Naive thymus-derived CD8-positive, alpha-beta T cell (primary cell): Measurements from ENCODE around the gene GPS1. TPM values are rescaled to one million over a fixed set of nuclear protein-coding genes. Genes with fewer than 3 reads are reported as not detected.

Source experiments
- ATAC-seq, 2 donors: fragments of 150-1000 bp; cut with Tn5 transposase in 1 of 2; sonication (Bioruptor Pico), chemical (Tn5 transposase) in 1 of 2; 1 replicate in 1 of 2; 2 replicates in 1 of 2; pipeline ENCODE4 v1.10.0; 2021; ENCODE audit warnings: mild to moderate bottlenecking in 2 of 2, moderate library complexity in 2 of 2
- POLR2A ChIA-PET: fragments of 350-600 bp; sonication (Branson Sonifier 250); formaldehyde crosslinking; loops from one replicate; lab custom pipeline; 2021; ENCODE audit warnings: antibody characterized with exemption; lab: Charles Lee
- DNase-seq, 10 donors: peaks; one replicate each; pipeline versions ENCODE4 v3.0.0 to v3.0.0-alpha.2; 2020 to 2022
- H3K27ac Mint-ChIP-seq, 10 donors: one replicate each; pipeline ENCODE4 v1.8.0; 2020 to 2022; ENCODE audit warnings: mild to moderate bottlenecking in 10 of 10, mixed read lengths in 10 of 10, moderate library complexity in 4 of 10, inconsistent platforms in 1 of 10
- H3K27me3 Mint-ChIP-seq, 5 donors: one replicate each; pipeline ENCODE4 v1.8.0; 2021 to 2022; ENCODE audit warnings: mixed read lengths in 5 of 5
- H3K36me3 Mint-ChIP-seq, 3 donors: one replicate each; pipeline ENCODE4 v1.8.0; 2020 to 2022; ENCODE audit warnings: mixed read lengths in 3 of 3, mild to moderate bottlenecking in 2 of 3, inconsistent platforms in 1 of 3
- H3K4me1 Mint-ChIP-seq, 4 donors: one replicate each; pipeline ENCODE4 v1.8.0; 2021 to 2022; ENCODE audit warnings: mixed read lengths in 4 of 4
- H3K4me3 Mint-ChIP-seq, 10 donors: one replicate each; pipeline ENCODE4 v1.8.0; 2020 to 2022; ENCODE audit warnings: mild to moderate bottlenecking in 10 of 10, mixed read lengths in 10 of 10, moderate library complexity in 6 of 10, inconsistent platforms in 1 of 10
- H3K9me3 Mint-ChIP-seq, 9 donors: one replicate each; pipeline ENCODE4 v1.8.0; 2020 to 2022; ENCODE audit warnings: mixed read lengths in 9 of 9, mild to moderate bottlenecking in 3 of 9, inconsistent platforms in 1 of 9, moderate library complexity in 1 of 9
- polyA plus RNA-seq, 3 donors: library from polyadenylated mRNA; unstranded; fragments of 300-500 nt; fragmentation: Illumina TruSeq; gene quantifications; one replicate each; pipeline ENCODE4 v1.2.3, GENCODE V29; 2021
- total RNA-seq, 8 experiments: library from RNA in 2 of 8; stranded (reverse) in 2 of 8; gene quantifications; one replicate each; pipeline ENCODE4 v1.2.3 and lab custom pipeline; 2021 to 2026

Gene GPS1
- total and polyA plus RNA-seq, 5 experiments from 2014 or later, result 88.2 to 140 (median 122) TPM

DNA sequence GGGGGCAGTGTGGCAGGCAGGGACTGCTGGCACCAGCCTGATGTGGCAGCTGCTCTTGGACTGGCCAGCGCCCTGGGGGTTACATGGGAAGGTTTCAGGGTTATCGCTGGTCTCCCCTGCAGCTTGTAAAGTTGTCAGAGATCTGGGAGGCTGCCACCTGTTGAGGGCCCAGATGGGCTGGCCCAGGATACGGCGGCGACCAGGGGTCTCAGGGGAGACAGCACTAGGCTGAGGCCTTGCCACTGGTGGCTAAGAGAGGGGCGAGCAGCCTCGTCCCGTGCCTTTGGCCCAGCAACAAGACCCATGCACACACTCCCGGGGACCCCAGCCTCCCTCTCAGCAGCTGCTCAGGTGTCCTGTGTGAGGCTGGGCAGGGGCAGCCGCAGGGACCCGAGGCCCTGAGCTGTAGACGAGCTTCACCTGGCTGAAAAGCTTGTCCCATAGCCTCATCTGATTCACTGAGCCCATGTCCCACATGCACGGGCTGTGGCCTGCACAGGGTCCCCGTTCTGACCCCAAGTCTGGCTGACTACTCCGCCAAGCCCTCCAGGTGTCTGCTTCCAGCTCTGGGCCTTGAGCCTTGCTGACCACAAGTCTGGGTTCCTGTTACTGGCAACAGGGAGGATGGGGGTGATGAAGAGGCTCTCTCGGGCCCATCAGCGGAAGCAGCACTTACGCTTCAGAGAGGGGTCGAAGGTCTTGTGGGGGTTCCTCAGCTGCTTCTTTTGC, 7.7 kb downstream of the GPS1 start:
- Mint-ChIP-seq H3K36me3 (peaks cover 0 to 25% (median 1%) of the 10 kb centered on the region in 3 donors), H3K27ac (peak overlapping the region in 1 of 10 donors; percentile 86), H3K9me3 (no peaks in the 10 kb centered on the region), H3K4me3 (no peak overlapping the region), H3K27me3 (no peaks in the 10 kb centered on the region), H3K4me1 (peaks cover 0 to 18% (median 6%) of the 10 kb centered on the region in 4 donors)
- POLR2A ChIA-PET, result no interaction called here
- ATAC-seq (no peak), DNase-seq (peak in 1 of 10 donors; percentile 46)

DNA sequence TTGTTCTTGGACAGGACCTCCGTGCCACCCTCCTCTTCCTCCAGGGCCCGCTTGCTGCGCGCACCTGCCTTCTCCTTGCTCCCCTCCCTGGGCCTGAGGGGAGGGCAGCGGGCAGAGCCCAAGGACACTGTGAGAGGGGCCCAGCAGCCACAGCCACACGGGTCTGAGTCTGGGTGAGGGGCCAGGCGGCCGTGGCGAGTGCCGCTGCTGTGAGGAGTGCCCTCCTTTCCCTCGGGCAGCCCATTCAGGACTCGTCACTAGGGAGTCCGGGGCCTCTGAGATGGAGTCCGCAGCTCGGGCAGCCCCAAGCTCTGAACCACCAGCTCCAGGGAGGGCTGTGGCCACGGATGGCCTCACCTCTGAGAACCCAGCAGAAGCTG, 8.3 kb downstream of the GPS1 start:
- DNase-seq, result no peak
- POLR2A ChIA-PET, result no interaction called here
- ATAC-seq, result no peak
- Mint-ChIP-seq H3K27ac (peak overlapping the region in 3 of 10 donors; percentile 34 to 86 (median 70)), H3K9me3 (no peaks in the 10 kb centered on the region), H3K36me3 (peaks cover 0 to 25% (median 1%) of the 10 kb centered on the region in 3 donors), H3K4me3 (no peak overlapping the region), H3K27me3 (no peaks in the 10 kb centered on the region), H3K4me1 (peaks cover 0 to 19% (median 6%) of the 10 kb centered on the region in 4 donors)

GRCh38 chr17:82060614-82061013, 8.9 kb downstream of the GPS1 start:
- Mint-ChIP-seq H3K4me1 (peaks cover 0 to 15% (median 6%) of the 10 kb centered on the region in 4 donors), H3K9me3 (no peaks in the 10 kb centered on the region), H3K36me3 (peaks cover 0 to 25% (median 1%) of the 10 kb centered on the region in 3 donors), H3K27ac (no peak overlapping the region), H3K27me3 (no peaks in the 10 kb centered on the region), H3K4me3 (no peak overlapping the region)
- ATAC-seq, result no peak
- POLR2A ChIA-PET, result no interaction called here
- DNase-seq, result no peak

DNA sequence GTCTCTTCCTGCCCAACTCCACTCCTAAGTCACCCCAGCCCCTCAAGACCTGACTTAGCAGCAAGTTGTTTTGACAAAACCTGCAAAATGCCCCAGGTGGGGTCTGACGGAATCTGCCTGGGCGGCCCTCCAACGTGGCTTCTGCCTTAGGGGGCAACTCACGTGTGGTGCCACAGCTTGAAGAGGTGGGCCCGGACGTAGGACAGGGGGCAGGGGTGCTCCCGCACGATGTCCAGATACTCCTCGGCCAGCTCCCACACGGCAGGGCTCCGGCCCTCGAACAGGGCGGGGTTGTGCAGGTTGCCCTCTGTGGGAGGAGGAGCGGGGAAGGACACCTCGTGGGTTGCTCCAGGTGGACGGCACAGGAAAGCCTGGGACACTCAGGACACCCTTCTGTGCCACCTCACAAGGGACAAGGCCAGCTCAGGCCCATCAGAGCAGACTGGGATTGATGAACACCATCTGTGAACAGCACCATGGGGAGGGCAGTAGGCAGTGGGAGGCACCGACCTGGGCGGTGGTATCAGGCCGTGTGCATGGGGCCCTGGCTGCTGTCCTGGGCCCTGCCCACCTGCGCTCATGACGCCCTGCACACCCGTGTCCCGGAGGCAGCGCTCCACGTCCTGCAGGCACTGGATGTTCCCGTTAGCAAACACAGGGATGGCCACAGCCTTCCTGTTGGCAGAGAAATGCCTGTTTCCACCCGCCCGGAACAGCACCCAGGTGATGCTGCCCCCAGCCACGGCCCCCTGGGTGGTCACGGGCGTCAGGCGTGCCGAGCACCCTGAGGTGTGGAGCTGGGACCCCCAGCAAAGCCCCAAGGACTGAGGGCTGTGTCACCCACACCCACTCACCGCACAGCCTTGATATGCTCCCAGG, 9.6 kb downstream of the GPS1 start:
- POLR2A ChIA-PET, result interaction anchor here (0.9 to 1.6 kb wide), 2 partner anchors 10 to 24 kb away, joined by 3 to 8 read pairs; partner anchors contain the start of genes DCXR, GPS1 and RFNG
- DNase-seq, result peak in 1 of 10 donors; percentile 58
- peaks cover 0 to 21% (median 1%) of the 10 kb centered on the region in 3 donors for H3K36me3 Mint-ChIP-seq

DNA sequence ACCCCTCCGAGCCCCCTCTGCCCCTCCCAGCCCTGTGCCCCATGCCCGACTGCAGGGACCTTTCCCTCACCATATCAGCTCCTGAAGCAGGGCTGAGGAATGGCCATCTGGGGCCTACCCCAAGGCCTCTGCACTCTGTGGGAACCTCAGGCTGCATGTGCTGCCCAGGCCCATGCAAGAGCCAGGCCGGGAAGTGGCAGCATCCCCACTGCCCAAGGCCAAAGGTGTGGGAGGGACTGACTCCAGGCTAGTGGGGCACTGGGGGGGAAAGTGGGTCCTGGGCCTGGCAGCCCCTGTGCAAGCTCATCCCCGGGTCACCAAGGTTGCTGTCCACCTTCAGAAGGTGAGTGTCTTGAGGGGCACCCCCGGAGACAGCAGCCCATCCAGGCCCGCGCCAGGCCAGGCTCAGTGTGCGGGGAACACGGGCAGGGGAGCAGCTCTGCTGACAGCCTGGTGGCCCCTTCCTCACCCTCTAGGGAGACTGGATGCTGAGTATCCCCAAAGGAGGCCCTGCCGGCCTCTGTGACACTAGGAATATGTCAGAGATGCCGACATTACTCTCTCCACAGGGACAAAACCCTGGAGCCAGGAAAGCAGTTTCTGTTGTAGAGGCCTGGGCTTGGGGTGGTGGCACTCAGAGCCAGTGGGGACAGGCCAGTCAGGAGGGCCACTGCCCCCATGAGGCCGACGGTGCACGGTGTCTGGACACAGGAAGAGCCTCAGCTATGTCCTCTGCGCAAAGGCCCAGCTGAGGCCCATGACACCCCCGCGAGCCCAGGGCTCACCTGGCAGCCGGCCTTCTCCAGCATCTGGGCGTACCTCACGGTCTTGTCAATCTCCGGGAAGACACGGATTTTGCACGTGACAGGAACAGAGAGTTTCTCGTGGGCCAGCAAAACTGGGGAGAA, 10.6 kb downstream of the GPS1 start:
- Mint-ChIP-seq H3K36me3 (peaks cover 0 to 18% (median 1%) of the 10 kb centered on the region in 3 donors), H3K4me1 (peaks cover 4 to 27% (median 12%) of the 10 kb centered on the region in 4 donors), H3K9me3 (no peaks in the 10 kb centered on the region), H3K27me3 (no peaks in the 10 kb centered on the region), H3K27ac (peak overlapping the region in 3 of 10 donors; percentile 2 to 60 (median 49)), H3K4me3 (peak overlapping the region in 3 of 10 donors; percentile 19 to 45 (median 37))
- POLR2A ChIA-PET, result interaction anchor here (0.9 to 1.6 kb wide), 2 partner anchors 11 to 25 kb away, joined by 3 to 8 read pairs; partner anchors contain the start of genes DCXR, GPS1 and RFNG
- DNase-seq (peak in 1 of 10 donors; percentile 56), ATAC-seq (no peak)

More for the DNA sequence above, 9.6 kb downstream of the GPS1 start:
- Mint-ChIP-seq H3K4me1 (peaks cover 4 to 18% (median 7%) of the 10 kb centered on the region in 4 donors), H3K27me3 (no peaks in the 10 kb centered on the region), H3K27ac (no peak overlapping the region), H3K4me3 (no peak overlapping the region), H3K9me3 (no peaks in the 10 kb centered on the region)
- ATAC-seq, result no peak

DNA sequence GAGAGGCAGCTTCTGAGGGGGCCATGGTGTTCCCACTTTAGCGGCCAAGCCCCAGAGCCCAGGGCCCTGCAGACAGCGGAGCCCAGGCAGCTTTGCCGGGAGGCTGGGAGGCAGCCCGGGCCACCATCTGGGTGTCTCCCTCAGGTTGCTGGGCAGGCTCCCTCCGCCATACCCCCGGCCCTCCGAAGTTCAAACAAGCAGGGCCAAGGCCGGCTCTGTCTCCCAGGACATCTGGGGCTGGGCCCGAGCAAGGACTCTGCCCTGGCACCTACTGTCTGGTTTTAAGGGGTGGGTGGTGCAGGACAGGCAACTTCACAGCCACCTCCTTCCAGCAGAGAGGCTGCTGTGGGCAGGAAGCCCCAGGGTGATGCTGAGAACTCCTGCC, 11.3 kb downstream of the GPS1 start:
- Mint-ChIP-seq H3K4me3 (peak overlapping the region in 1 of 10 donors; percentile 66), H3K4me1 (peaks cover under 1 to 29% (median 12%) of the 10 kb centered on the region in 4 donors), H3K27ac (no peak overlapping the region), H3K36me3 (peaks cover 0 to 14% (median 1%) of the 10 kb centered on the region in 3 donors), H3K9me3 (no peaks in the 10 kb centered on the region), H3K27me3 (no peaks in the 10 kb centered on the region)
- DNase-seq (peak in 1 of 10 donors; percentile 60), ATAC-seq (no peak)
- POLR2A ChIA-PET, result interaction anchor here (1.6 kb wide), 1 partner anchor 12 kb away, joined by 8 read pairs; the partner anchor contains the start of genes GPS1 and RFNG

DNA sequence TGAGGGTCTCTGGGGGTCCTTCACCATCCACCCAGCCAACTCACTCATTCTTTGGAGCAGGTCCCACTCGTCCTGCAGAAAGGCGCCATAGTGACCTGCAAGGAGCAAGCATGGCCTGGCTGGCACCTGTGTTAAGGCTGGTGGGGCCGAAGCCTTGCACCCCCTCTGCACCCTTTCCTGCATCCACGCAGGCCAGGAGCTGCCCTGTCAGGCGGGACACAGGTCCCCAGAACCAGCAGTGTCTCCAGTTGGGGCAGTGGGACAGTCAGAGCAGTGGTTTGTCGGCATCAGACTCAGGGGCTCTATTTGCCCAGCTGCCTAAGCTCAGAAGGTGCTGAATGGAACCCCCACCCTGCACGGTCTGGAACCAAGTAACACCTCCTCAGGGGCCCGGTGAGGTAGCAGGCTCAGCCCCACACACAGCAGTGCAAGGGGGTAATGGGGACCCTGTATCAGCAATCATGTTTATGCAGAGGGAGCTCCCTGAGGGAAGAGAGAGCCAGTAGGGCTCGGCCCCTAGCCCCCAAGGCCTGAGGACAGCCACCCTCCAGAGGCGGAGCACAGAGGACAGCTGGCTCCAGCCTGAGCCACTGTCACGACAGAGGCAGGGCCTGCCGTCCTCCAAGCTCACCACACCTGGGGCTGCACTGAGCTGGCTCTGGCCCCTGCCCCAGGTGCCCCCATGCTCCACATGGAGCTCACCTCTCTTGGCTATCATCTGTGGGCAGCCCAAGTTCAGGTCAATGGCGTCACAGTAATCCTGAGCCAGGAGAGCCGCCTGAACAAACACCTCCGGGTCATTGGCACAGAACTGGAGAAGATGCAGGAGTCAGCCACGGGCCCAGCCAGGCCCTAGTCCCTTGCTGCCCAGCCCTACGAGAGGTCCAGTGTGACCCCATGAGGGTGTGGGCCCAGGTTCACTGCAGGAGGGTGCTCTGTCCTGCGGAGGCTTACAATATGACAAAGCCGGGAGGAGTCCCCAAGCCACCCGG, 12.0 kb downstream of the GPS1 start:
- no peaks in the 10 kb centered on the region for H3K27me3 Mint-ChIP-seq

DNA sequence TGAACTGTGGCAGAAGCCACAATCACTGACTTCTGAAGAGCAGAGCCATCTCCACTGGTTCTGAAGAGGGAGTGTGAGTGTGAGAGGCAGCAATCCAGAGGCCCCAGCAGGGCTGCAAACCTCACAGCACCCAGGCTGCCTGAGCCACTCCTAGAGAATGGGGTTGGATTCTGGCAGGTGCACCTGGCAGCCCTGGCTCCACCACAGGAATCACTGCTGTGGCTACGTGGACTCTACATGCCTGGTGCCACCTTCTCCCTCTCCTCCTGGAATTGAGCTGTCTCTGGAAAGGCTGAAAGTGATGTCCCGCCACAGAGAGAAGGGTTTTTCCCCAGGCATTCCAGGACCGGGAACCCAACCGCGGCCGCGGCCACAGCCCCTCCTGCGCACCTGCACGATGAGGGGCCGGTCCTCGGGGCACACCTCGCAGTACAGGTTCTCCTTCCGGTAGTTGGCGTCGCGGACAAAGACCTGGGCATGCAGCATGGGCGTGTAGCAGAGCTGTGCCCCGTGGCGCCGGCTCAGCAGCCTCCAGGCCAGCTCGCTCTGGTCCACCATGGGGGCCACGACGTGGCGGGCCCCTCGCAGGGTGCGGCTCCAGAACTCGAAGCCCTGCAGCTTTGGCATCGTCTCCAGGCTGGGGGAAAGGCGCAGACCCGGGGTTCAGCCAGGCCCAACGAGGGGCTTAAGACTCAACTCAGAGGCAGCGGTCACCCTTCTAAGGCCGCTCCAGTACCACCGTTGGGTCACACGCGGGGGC, 12.9 kb downstream of the GPS1 start:
- POLR2A ChIA-PET, result interaction anchor here (1.1 to 4.5 kb wide), 10 partner anchors 8 to 231 kb away, joined by 3 to 38 read pairs (median 6); partner anchors contain the start of genes CENPX, DCXR, FASN and GPS1
- Mint-ChIP-seq H3K4me1 (peaks cover 0 to 29% (median 12%) of the 10 kb centered on the region in 4 donors), H3K27me3 (no peaks in the 10 kb centered on the region), H3K27ac (peak overlapping the region in 9 of 10 donors; percentile 37 to 87 (median 63)), H3K4me3 (peak overlapping the region; percentile 41 to 83 (median 66)), H3K9me3 (no peaks in the 10 kb centered on the region), H3K36me3 (peaks cover 0 to 8% (median 1%) of the 10 kb centered on the region in 3 donors)
- DNase-seq (no peak), ATAC-seq (no peak)

More for the DNA sequence above, 12.0 kb downstream of the GPS1 start:
- peak overlapping the region; percentile 41 to 83 (median 66) for H3K4me3 Mint-ChIP-seq
- peaks cover 0 to 9% (median 1%) of the 10 kb centered on the region in 3 donors for H3K36me3 Mint-ChIP-seq
- peaks cover 0 to 29% (median 12%) of the 10 kb centered on the region in 4 donors for H3K4me1 Mint-ChIP-seq
- H3K9me3 Mint-ChIP-seq, result no peaks in the 10 kb centered on the region
- POLR2A ChIA-PET, result interaction anchor here (2.7 to 4.5 kb wide), 2 partner anchors 8 to 12 kb away, joined by 15 to 38 read pairs; partner anchors contain the start of genes GPS1 and RFNG
- ATAC-seq, result no peak
- H3K27ac Mint-ChIP-seq, result peak overlapping the region in 9 of 10 donors; percentile 32 to 87 (median 58)
- peak in 1 of 10 donors; percentile 50 for DNase-seq

- Mint-ChIP-seq H3K36me3 (peaks cover 0 to 4% (median under 1%) of the 10 kb centered on the region in 3 donors), H3K9me3 (no peaks in the 10 kb centered on the region), H3K4me3 (peak overlapping the region; percentile 41 to 83 (median 66)), H3K27ac (peak overlapping the region in 6 of 10 donors; percentile 41 to 83 (median 62)), H3K4me1 (peaks cover 0 to 29% (median 12%) of the 10 kb centered on the region in 4 donors), H3K27me3 (no peaks in the 10 kb centered on the region)
- DNase-seq, result peak in 3 of 10 donors; percentile 25 to 63 (median 38)
- ATAC-seq, result peak; percentile 76 to 78
- POLR2A ChIA-PET, result interaction anchor here (0.6 to 4.5 kb wide), 13 partner anchors 9 to 231 kb away, joined by 3 to 38 read pairs (median 4); partner anchors contain the start of genes CENPX, DCXR, FASN and GPS1
Measured at GRCh38 chr17:82065193-82065637, 13.5 kb downstream of the GPS1 start.
